ENCODE results near the gene RTN1. TPM values are rescaled to one million over a fixed set of nuclear protein-coding genes. Genes with fewer than 3 reads are reported as not detected.

The RTN1 gene
- polyA plus RNA-seq, 1 donor from 2014 or later: 1,138 TPM

GRCh38 chr14:59819446-59820088 is 51.0 kb downstream of the RTN1 start:
- no peaks in the 10 kb centered on the region for H3K36me3 ChIP-seq (ENCODE audit: insufficient read depth, low read length)
- H3K9ac ChIP-seq (ENCODE audit: low read length): no peak overlapping the region
- no peaks in the 10 kb centered on the region for H3K27me3 ChIP-seq (ENCODE audit: insufficient read depth, low read depth, low read length)
- no peak for TF ChIP-seq SMC3 (conservative IDR thresholded peaks at IDR 0.05; ENCODE audit: poor library complexity)
- no peak for TF ChIP-seq RAD21 (conservative IDR thresholded peaks at IDR 0.05)
- no peak for TF ChIP-seq EZH2 (IDR thresholded peaks at IDR 0.05; ENCODE audit: borderline replicate concordance, insufficient read depth, low read length, poor library complexity, severe bottlenecking)
- no peak for TF ChIP-seq TAF1 (IDR thresholded peaks at IDR 0.05; ENCODE audit: low read depth)
- TF ChIP-seq POLR2AphosphoS5 (IDR thresholded peaks at IDR 0.05): no peak
- H3K9me3 ChIP-seq (ENCODE audit: low read length): no peaks in the 10 kb centered on the region
- no peak overlapping the region for H3K4me2 ChIP-seq (ENCODE audit: low read length)
- H3K79me2 ChIP-seq (replicated peaks; ENCODE audit: insufficient read depth, low read length): no peaks in the 10 kb centered on the region
- H3K27ac ChIP-seq (ENCODE audit: low read length): no peak overlapping the region
- H3F3A ChIP-seq (ENCODE audit: insufficient read depth, low read length, poor library complexity, severe bottlenecking): no peaks in the 10 kb centered on the region
- H3K4me3 ChIP-seq (ENCODE audit: low read length): no peak overlapping the region
- no peaks in the 10 kb centered on the region for H3K9me2 ChIP-seq (ENCODE audit: insufficient read depth, low read length)
- no peak overlapping the region for H2AFZ ChIP-seq (ENCODE audit: low read depth, low read length)
- no peaks in the 10 kb centered on the region for H4K20me1 ChIP-seq (ENCODE audit: insufficient read depth)

DNA sequence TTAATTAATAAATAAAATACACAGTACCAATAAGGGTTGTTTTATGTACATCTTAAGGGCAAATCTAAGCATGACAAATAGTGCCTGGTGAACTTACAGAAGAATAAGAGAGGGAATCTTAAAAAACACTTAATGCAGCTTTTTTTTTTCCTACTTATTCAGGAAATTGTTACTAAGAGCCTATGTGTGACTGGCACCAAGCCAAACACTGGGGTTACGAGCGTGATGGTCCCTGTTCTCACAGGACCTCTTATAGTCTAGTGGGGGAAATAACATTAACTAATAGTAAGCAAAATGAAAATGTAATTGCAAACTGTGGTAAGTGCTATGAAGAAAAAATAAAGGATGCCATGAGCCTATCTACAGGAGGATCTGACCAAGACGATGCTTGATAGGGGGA is 53.6 kb downstream of the RTN1 start:
- H3K9me2 ChIP-seq (ENCODE audit: insufficient read depth, low read length): no peaks in the 10 kb centered on the region
- no peak overlapping the region for H3K27ac ChIP-seq (ENCODE audit: low read length)
- no peak overlapping the region for H3K4me3 ChIP-seq (ENCODE audit: low read length)
- H3K27me3 ChIP-seq (ENCODE audit: insufficient read depth, low read depth, low read length): no peaks in the 10 kb centered on the region
- TF ChIP-seq RAD21 (conservative IDR thresholded peaks at IDR 0.05) (no peak), SMC3 (conservative IDR thresholded peaks at IDR 0.05; ENCODE audit: poor library complexity) (no peak), POLR2AphosphoS5 (IDR thresholded peaks at IDR 0.05) (no peak), MXI1 (conservative IDR thresholded peaks at IDR 0.05; ENCODE audit: poor library complexity, severe bottlenecking) (no peak)
- TF ChIP-seq, protein P1, sequence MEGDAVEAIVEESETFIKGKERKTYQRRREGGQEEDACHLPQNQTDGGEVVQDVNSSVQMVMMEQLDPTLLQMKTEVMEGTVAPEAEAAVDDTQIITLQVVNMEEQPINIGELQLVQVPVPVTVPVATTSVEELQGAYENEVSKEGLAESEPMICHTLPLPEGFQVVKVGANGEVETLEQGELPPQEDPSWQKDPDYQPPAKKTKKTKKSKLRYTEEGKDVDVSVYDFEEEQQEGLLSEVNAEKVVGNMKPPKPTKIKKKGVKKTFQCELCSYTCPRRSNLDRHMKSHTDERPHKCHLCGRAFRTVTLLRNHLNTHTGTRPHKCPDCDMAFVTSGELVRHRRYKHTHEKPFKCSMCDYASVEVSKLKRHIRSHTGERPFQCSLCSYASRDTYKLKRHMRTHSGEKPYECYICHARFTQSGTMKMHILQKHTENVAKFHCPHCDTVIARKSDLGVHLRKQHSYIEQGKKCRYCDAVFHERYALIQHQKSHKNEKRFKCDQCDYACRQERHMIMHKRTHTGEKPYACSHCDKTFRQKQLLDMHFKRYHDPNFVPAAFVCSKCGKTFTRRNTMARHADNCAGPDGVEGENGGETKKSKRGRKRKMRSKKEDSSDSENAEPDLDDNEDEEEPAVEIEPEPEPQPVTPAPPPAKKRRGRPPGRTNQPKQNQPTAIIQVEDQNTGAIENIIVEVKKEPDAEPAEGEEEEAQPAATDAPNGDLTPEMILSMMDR (IDR thresholded peaks at IDR 0.05; ENCODE audit: poor library complexity, severe bottlenecking): no peak
- H3F3A ChIP-seq (ENCODE audit: insufficient read depth, low read length, poor library complexity, severe bottlenecking): no peaks in the 10 kb centered on the region
- no peak overlapping the region for H2AFZ ChIP-seq (ENCODE audit: low read depth, low read length)
- H3K9me3 ChIP-seq (ENCODE audit: low read length): no peaks in the 10 kb centered on the region
- H3K36me3 ChIP-seq (ENCODE audit: insufficient read depth, low read length): no peaks in the 10 kb centered on the region
- no peak overlapping the region for H3K4me2 ChIP-seq (ENCODE audit: low read length)
- H3K9ac ChIP-seq (ENCODE audit: low read length): no peak overlapping the region
- H4K20me1 ChIP-seq (ENCODE audit: insufficient read depth): no peaks in the 10 kb centered on the region
- H3K79me2 ChIP-seq (replicated peaks; ENCODE audit: insufficient read depth, low read length): no peaks in the 10 kb centered on the region

GRCh38 chr14:59814988-59815387 is 55.6 kb downstream of the RTN1 start:
- Histone ChIP-seq H3F3A (ENCODE audit: insufficient read depth, low read length, poor library complexity, severe bottlenecking) (no peaks in the 10 kb centered on the region), H3K9ac (ENCODE audit: low read length) (no peak overlapping the region), H3K4me3 (ENCODE audit: low read length) (no peak overlapping the region), H3K9me2 (ENCODE audit: insufficient read depth, low read length) (no peaks in the 10 kb centered on the region), H3K27me3 (ENCODE audit: insufficient read depth, low read depth, low read length) (no peaks in the 10 kb centered on the region), H3K79me2 (replicated peaks; ENCODE audit: insufficient read depth, low read length) (no peaks in the 10 kb centered on the region), H2AFZ (ENCODE audit: low read depth, low read length) (no peak overlapping the region), H3K36me3 (ENCODE audit: insufficient read depth, low read length) (no peaks in the 10 kb centered on the region), H3K4me2 (ENCODE audit: low read length) (no peak overlapping the region), H3K27ac (ENCODE audit: low read length) (no peak overlapping the region), H3K9me3 (ENCODE audit: low read length) (no peaks in the 10 kb centered on the region), H4K20me1 (ENCODE audit: insufficient read depth) (no peaks in the 10 kb centered on the region)
- TF ChIP-seq TAF1 (IDR thresholded peaks at IDR 0.05; ENCODE audit: low read depth) (no peak), SMC3 (conservative IDR thresholded peaks at IDR 0.05; ENCODE audit: poor library complexity) (no peak), EP300 (conservative IDR thresholded peaks at IDR 0.05; ENCODE audit: poor library complexity, severe bottlenecking) (no peak), EZH2 (IDR thresholded peaks at IDR 0.05; ENCODE audit: borderline replicate concordance, insufficient read depth, low read length, poor library complexity, severe bottlenecking) (no peak), RAD21 (conservative IDR thresholded peaks at IDR 0.05) (no peak), REST (IDR thresholded peaks at IDR 0.05; ENCODE audit: borderline replicate concordance) (no peak)

All from neural cell (in vitro differentiated cells).